ENCODE results near the gene MCM5.
"Not testable (repeated sequence)": the region's sequence is repeated elsewhere in the genome, so short reads cannot be mapped to it uniquely, and the experiment has no call there.

MCM5 gene

GRCh38 chr22:35399678-35400500, at the start of gene MCM5:
MCM5 (plus strand) TSS chr22:35400140; CDS start chr22:35400439, 299 bp downstream.
- peak; percentile 96 for DNase-seq (ENCODE audit: low read depth, low spot score)

- DNase-seq (ENCODE audit: low read depth, low spot score) = peak; percentile 72
Observed at GRCh38 chr22:35350539-35351503, 49.1 kb upstream of the MCM5 start.

GRCh38 chr22:35352214-35353111, 47.5 kb upstream of the MCM5 start:
- DNase-seq (ENCODE audit: low read depth, low spot score) = no peak

- DNase-seq (ENCODE audit: low read depth, low spot score) = no peak
Observed at GRCh38 chr22:35353318-35353717, 46.6 kb upstream of the MCM5 start.

GRCh38 chr22:35354068-35354467, 45.9 kb upstream of the MCM5 start:
- DNase-seq (ENCODE audit: low read depth, low spot score) = no peak

- DNase-seq (ENCODE audit: low read depth, low spot score) = no peak
Observed at GRCh38 chr22:35357883-35358621, 41.9 kb upstream of the MCM5 start.

- DNase-seq (ENCODE audit: low read depth, low spot score) = no peak
Observed at GRCh38 chr22:35359380-35360065, 40.4 kb upstream of the MCM5 start.

GRCh38 chr22:35361001-35361558, 38.9 kb upstream of the MCM5 start:
- no peak for DNase-seq (ENCODE audit: low read depth, low spot score)

GRCh38 chr22:35363566-35364086, 36.3 kb upstream of the MCM5 start:
- DNase-seq (ENCODE audit: low read depth, low spot score) = no peak

- not testable (repeated sequence) for DNase-seq (ENCODE audit: low read depth, low spot score)
Observed at GRCh38 chr22:35364230-35364629, 35.7 kb upstream of the MCM5 start.

GRCh38 chr22:35367331-35367886, 32.5 kb upstream of the MCM5 start:
- no peak for DNase-seq (ENCODE audit: low read depth, low spot score)

GRCh38 chr22:35368386-35368785, 31.6 kb upstream of the MCM5 start:
- no peak for DNase-seq (ENCODE audit: low read depth, low spot score)

- DNase-seq (ENCODE audit: low read depth, low spot score) = no peak
Observed at GRCh38 chr22:35369996-35370395, 29.9 kb upstream of the MCM5 start.

GRCh38 chr22:35373781-35374180, 26.2 kb upstream of the MCM5 start:
- no peak for DNase-seq (ENCODE audit: low read depth, low spot score)

GRCh38 chr22:35375031-35375430, 24.9 kb upstream of the MCM5 start:
- no peak for DNase-seq (ENCODE audit: low read depth, low spot score)

- no peak for DNase-seq (ENCODE audit: low read depth, low spot score)
Observed at GRCh38 chr22:35375526-35375925, 24.4 kb upstream of the MCM5 start.

- no peak for DNase-seq (ENCODE audit: low read depth, low spot score)
Observed at GRCh38 chr22:35376728-35377472, 23.0 kb upstream of the MCM5 start.

GRCh38 chr22:35377735-35378134, 22.2 kb upstream of the MCM5 start:
- DNase-seq (ENCODE audit: low read depth, low spot score) = no peak

All from activated CD4-positive, CD25-positive, alpha-beta regulatory T cell treated with anti-CD3 and anti-CD28 coated beads, Interleukin-2, amount 50 U/mL, for 16 hours (primary cell).